HL-60/S4 treated with phorbol 12-myristate 13-acetate at 8.2 ng/mL for 4 days and 3 days (cell line): ENCODE data around the gene ADGRG2.

Experiments used
- in situ Hi-C: fragments of 300-500 bp; cut with MboI; formaldehyde crosslinking; loops from 2 replicates; pipeline ENCODE4 v1.15.0; 2022; ENCODE audit warnings: low sequenced_read_pairs

ADGRG2 gene, protein sequence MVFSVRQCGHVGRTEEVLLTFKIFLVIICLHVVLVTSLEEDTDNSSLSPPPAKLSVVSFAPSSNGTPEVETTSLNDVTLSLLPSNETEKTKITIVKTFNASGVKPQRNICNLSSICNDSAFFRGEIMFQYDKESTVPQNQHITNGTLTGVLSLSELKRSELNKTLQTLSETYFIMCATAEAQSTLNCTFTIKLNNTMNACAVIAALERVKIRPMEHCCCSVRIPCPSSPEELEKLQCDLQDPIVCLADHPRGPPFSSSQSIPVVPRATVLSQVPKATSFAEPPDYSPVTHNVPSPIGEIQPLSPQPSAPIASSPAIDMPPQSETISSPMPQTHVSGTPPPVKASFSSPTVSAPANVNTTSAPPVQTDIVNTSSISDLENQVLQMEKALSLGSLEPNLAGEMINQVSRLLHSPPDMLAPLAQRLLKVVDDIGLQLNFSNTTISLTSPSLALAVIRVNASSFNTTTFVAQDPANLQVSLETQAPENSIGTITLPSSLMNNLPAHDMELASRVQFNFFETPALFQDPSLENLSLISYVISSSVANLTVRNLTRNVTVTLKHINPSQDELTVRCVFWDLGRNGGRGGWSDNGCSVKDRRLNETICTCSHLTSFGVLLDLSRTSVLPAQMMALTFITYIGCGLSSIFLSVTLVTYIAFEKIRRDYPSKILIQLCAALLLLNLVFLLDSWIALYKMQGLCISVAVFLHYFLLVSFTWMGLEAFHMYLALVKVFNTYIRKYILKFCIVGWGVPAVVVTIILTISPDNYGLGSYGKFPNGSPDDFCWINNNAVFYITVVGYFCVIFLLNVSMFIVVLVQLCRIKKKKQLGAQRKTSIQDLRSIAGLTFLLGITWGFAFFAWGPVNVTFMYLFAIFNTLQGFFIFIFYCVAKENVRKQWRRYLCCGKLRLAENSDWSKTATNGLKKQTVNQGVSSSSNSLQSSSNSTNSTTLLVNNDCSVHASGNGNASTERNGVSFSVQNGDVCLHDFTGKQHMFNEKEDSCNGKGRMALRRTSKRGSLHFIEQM

DNA sequence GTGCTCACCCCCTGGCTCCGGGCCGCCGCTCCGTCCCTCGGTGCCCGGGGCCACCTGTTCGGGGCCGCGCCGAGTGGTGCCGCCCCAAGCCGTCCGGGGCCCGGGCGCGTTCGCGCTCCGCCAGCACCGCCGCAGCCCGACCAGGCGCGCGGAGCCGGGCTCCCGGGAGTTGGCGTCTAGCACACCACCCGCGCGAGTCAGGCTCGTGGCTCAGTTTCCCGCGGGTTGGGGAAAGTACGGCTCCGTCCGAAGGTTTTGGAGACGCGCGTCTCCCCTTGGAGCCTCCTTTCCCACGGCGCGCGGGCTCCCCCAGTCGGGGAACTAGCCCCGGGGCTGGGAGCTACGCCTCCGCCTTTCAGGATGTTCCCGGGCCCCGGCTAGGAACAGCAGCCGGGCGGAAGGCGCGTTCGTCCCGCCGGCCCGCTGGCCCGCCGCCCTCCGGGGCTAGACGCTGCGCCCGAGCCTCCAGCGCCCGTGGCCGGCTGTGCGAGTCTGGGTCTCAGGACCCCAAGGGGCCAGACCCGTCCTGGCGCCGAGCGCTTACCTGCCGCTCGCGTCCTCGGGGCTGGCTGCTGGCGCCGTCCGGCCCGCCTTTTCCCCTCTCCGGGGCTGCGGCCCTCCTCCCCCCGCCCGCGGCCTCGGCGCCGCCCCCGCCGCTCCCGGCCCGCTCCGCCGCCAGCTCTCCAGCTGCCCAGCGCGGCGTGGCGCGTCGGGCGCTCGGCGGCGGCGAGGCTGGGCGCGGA, at the start of gene ADGRG2:
ADGRG2 (minus strand) TSS at position 571 of the 743 bp plus-strand sequence. CDS start 53,634 bp downstream, outside the sequence.
- in situ Hi-C loops = no loop called here

DNA sequence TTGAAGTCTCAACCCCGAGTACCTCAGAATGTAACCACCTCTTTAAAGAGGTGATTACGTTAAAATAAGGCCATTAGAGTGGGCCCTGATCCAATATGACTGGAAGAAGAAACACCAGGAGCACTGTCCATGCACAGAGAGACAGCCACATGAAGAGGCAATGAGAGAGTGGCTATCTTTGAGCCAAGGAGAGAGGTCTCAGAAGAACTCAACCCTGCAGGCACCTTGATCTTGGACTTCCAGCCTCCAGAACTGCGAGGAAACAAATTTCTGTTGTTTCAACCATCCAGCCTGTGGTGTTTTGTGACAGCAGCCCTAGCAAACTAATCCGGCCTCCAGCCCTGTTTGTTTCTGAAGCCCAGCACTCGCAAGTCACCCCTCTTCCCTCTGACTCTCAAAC, 46.3 kb upstream of the ADGRG2 start:
- in situ Hi-C loops = no loop called here

DNA sequence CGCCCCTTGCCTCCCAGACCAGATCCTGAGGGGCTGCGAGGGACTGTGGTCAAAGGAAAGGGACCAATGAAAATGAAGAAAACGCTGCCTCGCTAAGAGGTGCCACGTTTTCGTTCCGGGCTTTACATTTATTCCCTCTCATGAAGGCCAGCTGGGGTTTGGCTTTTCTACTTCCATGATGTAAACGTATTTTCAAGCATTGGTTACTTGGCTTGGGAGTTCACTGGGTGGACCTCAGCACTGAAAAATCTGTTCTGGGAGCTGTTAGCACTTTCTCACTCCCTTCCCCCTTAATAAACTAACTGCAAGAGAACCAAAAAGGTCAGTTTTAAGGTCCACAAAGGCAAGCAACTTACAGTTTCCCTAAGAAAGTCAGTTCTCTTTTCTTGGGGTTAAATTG, 40.6 kb upstream of the ADGRG2 start:
- in situ Hi-C loops = no loop called here

DNA sequence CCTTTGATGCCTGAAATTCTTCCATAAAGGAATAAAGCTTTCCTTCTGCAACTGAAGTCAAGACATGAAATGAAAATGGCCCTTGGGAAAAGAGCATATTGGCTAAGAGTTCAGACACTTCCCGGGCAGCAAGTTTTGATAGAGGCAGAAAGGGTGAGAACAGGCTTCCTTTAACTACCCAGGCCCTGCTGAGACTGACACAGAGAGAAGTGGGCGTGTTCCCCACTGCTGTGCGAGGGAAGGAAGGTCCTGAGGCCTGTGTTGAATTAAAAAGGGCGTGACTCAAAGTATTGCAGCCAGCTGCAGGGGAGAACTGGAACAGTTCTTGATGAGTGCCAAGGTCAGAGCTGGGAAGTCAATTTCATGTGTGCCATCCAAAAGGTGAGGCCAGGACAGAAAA, 33.9 kb upstream of the ADGRG2 start:
- in situ Hi-C loops = no loop called here

DNA sequence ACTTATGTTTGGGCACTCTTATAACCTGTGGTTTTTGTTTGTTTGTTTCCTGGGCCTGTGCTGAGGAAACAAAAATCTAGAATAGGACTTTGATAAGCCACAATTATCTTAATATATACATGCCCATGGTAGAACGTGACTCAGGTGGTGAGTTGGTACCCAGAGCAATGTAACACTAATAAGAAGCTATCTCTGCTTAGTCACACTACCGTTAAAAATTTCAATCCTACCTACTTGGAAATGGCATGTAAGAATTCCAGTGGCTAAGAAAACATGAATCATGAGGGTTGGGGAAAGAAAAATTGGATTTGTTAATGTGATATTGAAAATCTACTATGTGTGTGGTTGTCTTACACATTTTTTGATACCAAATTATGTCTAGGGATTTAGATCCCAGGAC, 30.5 kb upstream of the ADGRG2 start:
- in situ Hi-C loops = no loop called here

DNA sequence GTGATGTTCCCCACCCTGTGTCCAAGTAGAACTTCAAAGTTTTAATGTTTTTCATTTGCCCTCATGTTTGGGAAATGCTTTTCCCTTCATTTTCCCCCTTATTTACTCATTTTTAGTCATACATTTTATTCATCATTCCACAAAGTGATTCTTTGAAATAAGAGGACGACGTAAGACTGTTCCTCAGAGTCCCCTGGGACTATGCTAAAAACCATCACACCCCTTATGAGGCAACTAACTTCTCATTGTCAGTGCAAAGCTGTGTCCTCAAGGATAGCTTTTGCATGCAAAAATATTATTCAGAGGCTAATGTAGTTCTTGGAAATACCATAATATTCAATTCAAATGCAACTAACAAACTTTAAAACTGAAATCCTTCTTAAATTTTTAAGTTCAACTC, 14.8 kb upstream of the ADGRG2 start:
- in situ Hi-C loops = no loop called here

DNA sequence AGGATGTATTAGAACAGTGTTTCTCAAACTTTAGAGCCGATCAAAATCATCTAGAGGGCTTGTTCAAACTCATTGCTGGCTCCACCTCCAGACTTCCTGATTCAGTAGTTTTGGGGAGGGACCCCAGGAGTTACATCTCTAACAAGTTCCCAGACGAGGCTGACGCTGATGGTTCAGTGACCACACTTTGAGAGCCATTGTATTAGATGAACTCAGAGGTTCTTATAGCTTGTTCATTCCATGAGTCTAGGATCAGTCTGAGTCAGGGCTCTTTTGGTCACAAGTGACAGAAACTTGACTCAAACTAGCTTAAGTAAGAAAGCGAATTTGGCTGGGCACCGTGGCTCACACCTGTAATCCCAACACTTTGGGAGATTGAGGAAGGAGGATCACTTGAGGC, 11.5 kb upstream of the ADGRG2 start:
- in situ Hi-C loops = no loop called here

DNA sequence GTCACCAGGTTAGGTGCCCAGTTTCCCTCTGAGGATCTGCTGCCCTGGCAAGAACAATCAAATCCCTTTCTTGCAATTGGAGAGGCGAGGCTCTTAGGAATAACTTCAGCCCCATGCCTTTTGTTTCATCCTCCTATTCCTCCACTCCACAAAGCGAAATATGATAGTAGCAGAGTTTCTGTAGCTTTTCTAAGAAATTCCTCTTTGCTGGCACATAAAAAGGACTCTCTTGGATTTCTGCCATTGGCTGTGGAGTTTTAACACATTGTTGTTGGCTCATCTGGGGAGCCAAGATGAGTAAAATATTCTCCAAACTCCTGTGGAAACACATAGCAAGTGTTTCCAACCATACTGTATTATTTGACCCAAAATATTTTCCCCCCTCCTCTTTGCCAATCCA, 11.0 kb upstream of the ADGRG2 start:
- in situ Hi-C loops = no loop called here

DNA sequence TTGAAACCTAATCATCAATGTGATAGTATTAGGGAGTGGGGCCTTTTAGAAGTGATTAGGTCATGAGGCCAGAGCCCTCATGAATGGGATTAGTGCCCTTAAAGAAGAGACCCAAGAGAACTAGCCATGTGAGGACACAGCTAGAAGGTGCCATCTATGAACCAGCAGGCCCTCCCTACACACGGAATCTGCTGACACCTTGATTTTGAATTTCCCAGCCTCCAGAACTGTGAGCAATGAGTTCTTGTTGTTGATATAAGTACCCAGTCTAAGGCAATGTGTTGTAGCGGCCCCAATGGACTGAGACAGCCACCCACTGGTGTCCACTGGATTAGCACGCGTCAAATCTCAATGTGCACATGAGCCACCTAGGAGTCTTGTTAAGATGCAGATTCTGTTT, 8.4 kb upstream of the ADGRG2 start:
- in situ Hi-C loops = no loop called here

DNA sequence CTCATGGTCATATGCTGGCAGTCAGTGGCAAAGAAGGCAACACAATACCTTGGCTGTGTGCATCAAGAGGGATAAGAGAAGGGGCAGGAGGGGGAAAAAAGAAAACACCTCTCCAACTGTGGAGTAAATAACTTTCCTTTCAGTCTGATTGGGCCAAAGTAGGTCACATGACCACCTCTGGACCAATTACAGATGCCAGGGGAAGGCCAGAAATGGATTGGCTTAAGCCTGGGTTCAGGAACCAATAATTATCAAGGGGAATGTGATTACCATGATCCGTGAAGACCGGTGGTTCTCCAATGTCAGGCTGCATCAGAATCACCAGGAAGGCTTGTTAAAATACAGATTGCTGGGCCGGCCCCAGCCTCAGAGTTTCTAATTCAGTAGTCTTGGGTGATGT, 7.4 kb upstream of the ADGRG2 start:
- in situ Hi-C loops = no loop called here

DNA sequence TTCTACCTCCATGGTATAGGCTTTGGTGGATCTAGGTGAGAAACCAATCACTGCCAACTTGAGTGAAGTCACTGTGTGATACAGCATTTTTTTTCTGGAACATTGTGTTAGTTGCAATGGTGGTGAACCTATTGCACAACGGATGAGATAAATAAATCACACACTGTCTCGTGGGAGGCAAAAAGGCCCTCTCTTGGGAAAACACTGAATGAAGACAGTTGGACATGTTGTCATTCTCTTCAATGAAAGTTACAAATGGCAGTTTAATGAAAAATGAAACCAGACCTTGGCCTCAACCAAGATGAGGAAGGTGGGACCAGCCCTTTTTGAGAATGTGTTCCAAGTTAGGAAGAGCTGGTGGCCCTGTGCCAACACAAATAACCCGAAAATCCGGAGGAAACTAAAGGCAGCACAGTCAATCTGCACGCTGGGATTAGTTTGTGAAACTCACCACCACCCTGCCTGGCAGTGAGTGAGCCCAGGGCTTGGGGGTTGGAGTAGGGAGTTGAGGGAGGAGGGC, 5.4 kb upstream of the ADGRG2 start:
- in situ Hi-C loops = no loop called here

DNA sequence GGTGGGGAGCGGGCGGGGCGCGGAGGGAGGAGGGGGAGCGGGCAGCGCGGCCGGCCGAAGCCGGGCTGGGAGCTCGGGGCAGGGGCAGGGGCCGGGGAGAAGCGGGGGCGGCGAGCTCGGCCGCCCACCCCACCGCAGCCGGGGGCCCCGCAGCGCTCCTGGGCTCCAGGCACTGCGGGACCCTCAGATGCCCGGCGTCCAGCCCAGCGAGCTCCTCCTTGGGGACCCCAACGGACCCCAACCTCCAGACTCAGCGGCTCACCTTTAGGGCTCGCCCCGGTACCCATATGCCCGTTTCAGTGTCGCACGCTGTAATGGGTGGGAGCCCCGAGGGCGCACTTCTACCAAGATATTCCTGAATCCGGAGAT, 357 bp upstream of the ADGRG2 start:
- in situ Hi-C loops = no loop called here

DNA sequence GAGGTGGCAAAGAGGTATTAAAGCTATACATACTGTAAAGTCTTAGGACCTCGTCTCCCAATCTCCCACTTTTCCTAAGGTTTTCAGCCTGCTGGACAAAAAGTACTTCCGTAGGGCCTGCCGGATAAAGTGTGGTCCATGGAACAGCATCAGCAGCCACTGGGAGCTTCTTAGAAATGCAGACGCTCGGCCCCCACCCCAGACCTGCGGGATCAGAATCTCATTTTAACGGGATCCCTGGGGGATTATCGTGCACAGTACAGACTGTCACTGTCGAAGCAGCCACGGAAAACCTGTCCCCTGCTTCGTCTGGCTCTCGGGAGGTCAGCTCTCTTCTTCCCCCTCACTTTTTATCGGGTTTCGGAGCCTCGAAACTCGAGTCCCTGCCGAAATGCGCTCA, 802 bp downstream of the ADGRG2 start:
- in situ Hi-C loops = no loop called here

DNA sequence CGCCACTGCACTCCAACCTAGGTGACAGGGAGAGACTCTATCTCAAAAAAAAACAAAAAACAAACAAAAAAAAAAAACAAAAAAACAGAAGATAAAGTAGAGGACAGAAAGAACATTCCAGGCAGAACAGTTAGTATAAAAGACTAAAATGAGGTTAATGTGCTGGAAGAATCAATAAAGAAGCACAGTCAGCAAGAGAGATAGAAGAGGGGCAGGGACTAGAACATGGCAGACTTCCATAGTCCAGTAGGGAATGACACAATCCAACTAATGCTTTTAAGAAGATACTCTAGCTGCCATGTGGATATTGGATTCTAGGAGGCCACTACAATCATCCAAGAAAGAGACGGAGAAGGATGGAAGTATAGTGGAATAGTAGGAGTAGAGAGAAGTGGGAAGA, 11.6 kb downstream of the ADGRG2 start:
- in situ Hi-C loops = no loop called here

DNA sequence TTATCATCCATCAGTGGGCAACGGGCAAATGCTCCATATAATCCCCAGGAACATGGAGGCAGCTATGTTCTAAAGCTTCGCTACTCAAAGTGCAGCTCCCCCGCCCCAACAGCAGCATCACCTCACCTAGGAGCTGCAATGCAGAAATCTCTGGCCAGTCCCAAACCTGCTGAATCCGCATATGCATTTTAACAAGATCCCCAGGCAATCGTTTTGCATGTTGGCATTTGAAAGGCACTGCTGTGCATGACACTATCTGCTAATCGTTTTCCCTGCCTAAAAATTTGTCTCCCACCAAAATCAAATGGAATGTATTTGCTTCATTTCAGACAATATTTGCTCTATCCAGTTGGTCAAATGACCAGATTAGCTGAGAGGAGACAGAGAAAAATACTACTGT, 15.2 kb downstream of the ADGRG2 start:
- in situ Hi-C loops = no loop called here

DNA sequence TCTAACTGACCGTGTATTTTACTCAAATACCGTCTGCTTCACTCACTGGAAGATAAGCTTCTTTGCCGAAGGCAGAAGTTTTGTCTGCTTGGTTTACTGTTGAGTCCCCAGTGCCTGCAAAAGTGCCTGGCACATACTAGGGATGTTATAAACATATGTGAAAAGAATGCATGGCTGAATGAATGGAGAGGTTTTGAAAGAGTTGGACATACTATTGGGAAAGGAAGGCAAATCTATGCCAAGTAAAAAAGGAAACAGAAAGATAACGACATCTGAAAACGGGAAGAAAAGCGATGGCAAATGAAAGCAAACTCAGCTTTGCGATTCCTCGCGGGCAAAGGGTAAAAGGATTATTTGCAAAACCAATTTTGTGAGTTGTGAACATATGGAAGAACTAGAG, 21.7 kb downstream of the ADGRG2 start:
- in situ Hi-C loops = no loop called here

DNA sequence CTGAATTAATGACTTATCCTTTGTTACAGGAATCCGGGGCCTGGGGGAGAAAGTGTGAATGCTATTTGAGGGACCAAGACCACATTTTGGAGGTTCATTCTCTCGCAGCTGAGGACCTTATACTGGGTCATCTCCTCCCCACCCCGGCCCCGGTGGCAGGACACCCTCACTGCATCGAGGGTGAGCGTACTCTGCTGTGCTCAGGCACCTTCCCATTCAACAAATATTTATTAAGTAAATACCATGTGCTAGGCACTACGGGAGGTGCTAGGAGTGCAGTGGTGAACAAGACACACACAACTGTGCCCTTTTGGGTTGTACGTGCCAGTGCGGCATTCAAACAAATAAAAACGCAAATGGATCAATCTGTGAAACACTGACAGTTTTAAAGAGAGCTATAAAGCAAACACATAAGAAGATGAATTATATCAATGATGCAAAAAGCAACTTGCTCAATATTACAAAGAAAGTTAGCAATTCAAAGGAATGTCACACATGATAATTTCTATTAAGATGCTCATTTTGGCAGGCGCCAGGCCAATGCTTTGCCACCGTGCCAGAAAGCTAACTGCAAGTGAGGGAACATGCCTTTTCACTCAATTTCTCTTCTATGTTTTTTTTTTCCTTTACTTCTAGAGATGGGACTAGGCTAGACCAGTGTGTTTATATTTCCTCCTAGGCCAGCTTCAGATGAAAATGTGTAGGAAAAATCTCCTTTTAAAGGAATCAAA, 24.6 kb downstream of the ADGRG2 start:
- in situ Hi-C loops = no loop called here

DNA sequence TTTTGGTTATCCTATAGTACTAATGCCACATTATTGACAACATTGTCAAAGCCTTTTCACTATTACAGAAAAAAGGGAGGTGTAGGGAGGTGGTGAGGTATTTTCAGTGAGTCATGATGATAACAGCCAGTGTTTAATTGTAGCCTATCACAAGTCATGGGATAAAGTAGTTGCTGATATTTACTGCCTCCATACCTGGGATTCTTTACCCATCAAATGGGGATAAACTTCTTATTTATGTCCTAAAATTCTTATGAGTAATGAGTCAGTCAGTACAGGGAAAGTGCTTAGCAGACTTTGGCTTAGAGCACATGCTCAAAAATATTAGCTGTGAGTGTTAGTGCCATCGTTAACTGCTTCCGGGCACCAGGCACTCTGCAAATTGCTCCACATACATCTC, 25.7 kb downstream of the ADGRG2 start:
- in situ Hi-C loops = no loop called here

DNA sequence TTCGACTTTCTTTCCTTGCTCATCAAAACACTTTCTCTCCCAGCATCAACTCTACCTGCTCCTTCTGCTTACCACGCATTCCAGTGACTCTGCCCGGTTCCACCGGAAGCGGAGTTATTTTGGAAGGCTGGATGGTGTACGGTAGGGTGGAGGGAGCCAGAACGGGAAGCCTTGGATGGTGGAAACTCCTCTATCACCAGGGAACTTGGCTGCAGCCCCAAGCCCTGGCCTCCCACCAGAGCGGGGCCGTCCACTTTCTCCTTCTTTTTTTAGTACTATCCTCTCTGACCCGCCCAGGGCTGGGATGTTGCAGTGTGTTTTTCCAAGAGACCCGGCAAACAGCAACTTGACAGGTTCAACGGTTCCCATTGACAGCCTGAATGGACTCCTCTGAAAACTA, 27.6 kb downstream of the ADGRG2 start:
- in situ Hi-C loops = no loop called here

DNA sequence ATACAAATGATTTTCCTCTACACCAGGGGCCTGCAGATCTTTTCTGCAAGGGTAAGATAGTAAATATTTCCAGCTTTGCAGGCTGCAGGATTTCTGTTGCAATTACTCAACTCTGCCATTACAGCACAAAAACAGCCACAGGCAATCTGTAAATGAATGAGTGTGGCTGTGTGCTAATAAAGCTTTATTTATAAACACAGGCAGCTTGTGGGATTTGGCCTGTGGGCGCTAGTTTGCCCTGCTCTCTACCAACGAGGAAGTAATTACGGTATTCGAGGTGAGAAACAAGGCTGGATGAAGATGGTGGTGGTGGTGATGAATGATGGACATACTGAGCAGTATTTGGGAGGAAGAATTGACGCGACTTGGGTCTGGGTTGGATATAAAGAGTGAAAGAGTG, 30.7 kb downstream of the ADGRG2 start:
- in situ Hi-C loops = no loop called here
